ENCODE data around the gene ECM1.

DNA sequence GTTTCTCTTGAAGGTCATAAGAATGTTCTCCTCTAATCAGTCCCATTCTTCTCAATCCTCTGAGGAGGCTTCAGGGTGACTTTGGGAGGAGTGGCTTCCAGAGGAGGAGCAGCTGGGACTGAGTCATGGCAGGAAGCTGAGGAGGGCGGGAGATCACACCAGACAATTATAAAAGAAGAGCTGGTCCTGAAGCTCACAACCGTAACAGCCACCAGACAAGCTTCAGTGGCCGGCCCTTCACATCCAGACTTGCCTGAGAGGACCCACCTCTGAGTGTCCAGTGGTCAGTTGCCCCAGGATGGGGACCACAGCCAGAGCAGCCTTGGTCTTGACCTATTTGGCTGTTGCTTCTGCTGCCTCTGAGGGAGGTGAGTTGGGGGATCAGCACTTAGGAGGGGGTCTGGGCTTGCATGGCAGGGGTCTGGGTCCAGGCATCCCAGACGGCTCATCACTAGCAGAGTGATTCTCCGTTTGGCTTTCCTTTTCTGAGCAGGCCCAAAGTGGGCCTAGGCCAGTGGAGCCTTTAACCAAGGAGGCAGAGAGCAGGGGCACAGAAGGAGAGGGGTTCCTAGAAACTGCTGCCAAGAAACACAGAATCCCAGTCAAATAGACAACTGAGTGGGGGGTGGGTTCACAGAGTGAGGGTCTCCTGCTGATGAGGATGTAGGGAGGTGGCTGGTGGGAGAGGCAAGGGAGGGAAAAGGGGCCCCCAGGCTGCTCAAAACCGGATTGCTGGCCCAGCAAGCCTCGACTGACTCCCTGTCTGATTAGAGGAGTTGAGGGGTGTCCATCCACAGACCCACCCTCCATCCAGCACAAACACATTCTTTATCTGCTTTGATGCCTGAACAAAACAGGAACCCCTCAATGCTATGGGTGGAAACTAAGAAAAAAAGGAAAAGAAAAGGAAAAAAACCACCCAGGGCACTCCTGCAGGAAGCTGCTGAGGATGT is at the start of gene ECM1:
- no peak for TF ChIP-seq NFIC (IDR thresholded peaks at IDR 0.05)
- TF ChIP-seq TEAD4 (IDR thresholded peaks at IDR 0.05): no peak
- TF ChIP-seq FOXM1 (IDR thresholded peaks at IDR 0.05; ENCODE audit: borderline replicate concordance, low read depth): no peak
- TF ChIP-seq EGR1 (IDR thresholded peaks at IDR 0.05): no peak
- no peak for TF ChIP-seq CREB1 (IDR thresholded peaks at IDR 0.05; ENCODE audit: low read depth)
- TF ChIP-seq EP300 (IDR thresholded peaks at IDR 0.05; ENCODE audit: borderline replicate concordance): no peak
